ENCODE data around the gene CUL7.

Gene CUL7

DNA sequence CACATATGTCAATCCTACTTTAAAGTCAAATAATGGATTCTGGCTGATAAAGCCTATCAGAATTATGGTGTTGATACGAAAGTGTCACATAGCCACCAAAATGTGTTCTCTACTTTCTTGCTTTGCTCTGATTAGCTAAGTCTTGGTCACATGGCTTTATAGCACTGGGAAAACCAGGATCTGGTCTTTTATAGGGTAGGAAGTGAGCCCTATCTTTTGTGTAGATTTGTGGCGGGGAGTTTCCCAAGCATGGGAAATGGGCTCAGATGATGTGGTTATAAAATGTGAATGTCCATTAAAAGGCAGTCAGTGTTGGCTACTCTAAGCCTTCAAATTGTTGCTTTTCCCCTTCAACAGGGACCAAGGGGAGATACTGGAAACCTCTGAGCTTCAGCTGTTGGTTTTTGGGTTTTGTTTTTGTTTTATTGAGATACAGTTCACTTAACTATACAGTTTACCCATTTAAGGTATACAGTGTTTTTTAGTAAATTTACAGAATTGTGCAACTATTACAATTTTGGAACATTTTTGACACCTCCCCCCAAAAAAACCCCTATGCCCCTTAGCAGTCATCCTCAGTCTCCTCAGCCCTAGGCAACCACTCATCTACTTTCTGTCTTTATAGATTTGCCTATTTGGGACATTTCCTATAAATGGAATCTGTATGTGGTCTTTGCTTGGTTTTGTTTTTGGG is 20.0 kb downstream of the CUL7 start:
- Histone ChIP-seq H3K4me1 (ENCODE audit: control insufficient read depth, insufficient read depth, low read length) (no peaks in the 10 kb centered on the region), H3K9me3 (ENCODE audit: control insufficient read depth, insufficient read depth, low read length) (no peaks in the 10 kb centered on the region), H3K27me3 (ENCODE audit: control insufficient read depth, insufficient read depth, low read length) (no peaks in the 10 kb centered on the region), H3K4me3 (ENCODE audit: low read length) (no peak overlapping the region), H3K27ac (ENCODE audit: low read length) (no peak overlapping the region), H3K36me3 (ENCODE audit: control insufficient read depth, insufficient read depth, low read length) (peaks cover 22% of the 10 kb centered on the region)
- DNase-seq (ENCODE audit: low read depth, low spot score), result no peak
- no CpG with 5 or more reads among the region's 2 CpGs for WGBS (ENCODE audit: insufficient coverage, insufficient read length)

DNA sequence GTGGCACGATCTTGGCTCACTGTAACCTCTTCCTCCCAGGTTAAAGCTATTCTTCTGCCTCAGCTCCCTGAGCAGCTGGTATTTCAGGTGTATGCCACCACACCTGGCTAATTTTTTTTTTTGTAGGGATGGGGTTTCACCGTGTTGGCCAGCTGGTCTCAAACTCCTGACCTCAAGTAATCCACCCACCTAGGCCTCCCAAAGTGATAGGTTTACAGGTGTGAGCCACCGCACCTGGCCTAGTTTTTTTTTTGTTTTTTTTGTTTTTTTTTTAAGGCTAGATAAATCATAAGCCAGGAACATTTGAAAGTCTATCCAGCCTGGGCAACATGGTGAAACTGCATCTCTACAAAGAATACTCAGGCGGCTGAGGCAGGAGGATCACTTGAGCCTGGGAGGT is 21.3 kb downstream of the CUL7 start:
- Histone ChIP-seq H3K36me3 (ENCODE audit: control insufficient read depth, insufficient read depth, low read length) (peaks cover 20% of the 10 kb centered on the region), H3K27me3 (ENCODE audit: control insufficient read depth, insufficient read depth, low read length) (no peaks in the 10 kb centered on the region), H3K4me3 (ENCODE audit: low read length) (no peak overlapping the region), H3K9me3 (ENCODE audit: control insufficient read depth, insufficient read depth, low read length) (no peaks in the 10 kb centered on the region), H3K27ac (ENCODE audit: low read length) (no peak overlapping the region), H3K4me1 (ENCODE audit: control insufficient read depth, insufficient read depth, low read length) (no peaks in the 10 kb centered on the region)
- no peak for DNase-seq (ENCODE audit: low read depth, low spot score)
- WGBS (ENCODE audit: insufficient coverage, insufficient read length), result no CpG with 5 or more reads among the region's 4 CpGs

DNA sequence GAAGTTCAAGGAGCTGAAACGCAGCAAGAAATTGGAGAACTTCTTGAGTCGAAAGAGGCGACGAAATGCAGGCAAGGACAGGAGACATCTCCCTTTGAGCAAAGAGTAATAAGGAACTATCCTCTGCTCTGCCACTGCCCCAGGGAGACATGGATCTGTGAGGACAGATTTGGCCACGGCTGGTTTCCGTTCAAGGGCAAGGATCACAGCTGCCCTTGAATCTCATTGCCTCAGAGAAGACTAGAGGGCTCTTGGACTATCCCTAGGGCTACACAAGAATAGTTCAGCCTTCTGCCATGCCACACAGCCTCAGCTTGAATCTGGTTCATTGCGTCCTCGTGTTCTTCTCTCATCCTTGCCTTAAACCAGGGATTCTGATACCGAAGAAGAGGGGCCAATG is 24.5 kb downstream of the CUL7 start:
- peaks cover 37% of the 10 kb centered on the region for H3K36me3 ChIP-seq (ENCODE audit: control insufficient read depth, insufficient read depth, low read length)

DNA sequence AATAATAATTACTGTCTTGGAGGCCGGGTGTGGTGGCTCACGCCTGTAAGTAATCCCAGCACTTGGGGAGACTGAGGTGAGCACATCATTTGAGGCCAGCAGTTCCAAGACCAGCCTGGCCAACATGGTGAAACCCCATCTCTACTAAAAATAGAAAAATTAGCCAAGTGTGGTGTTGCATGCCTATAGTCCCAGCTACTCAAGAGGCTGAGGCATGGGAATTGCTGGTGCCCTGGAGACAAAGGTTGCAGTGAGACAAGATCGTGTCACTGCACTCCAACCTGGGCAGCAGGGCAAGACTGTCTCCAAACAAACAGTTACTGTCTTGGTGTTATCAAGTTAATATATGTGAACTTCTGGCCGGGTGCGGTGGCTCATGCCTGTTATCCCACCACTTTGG is 27.3 kb downstream of the CUL7 start:
- no peak for DNase-seq (ENCODE audit: low read depth, low spot score)
- H3K4me3 ChIP-seq (ENCODE audit: low read length), result no peak overlapping the region
- H3K36me3 ChIP-seq (ENCODE audit: control insufficient read depth, insufficient read depth, low read length), result peaks cover 35% of the 10 kb centered on the region
- no peaks in the 10 kb centered on the region for H3K27me3 ChIP-seq (ENCODE audit: control insufficient read depth, insufficient read depth, low read length)
- no peaks in the 10 kb centered on the region for H3K4me1 ChIP-seq (ENCODE audit: control insufficient read depth, insufficient read depth, low read length)
- H3K9me3 ChIP-seq (ENCODE audit: control insufficient read depth, insufficient read depth, low read length), result no peaks in the 10 kb centered on the region
- no peak overlapping the region for H3K27ac ChIP-seq (ENCODE audit: low read length)
- WGBS (ENCODE audit: insufficient coverage, insufficient read length), result no CpG with 5 or more reads among the region's 5 CpGs

More for the DNA sequence above, 24.5 kb downstream of the CUL7 start:
- no peak overlapping the region for H3K4me3 ChIP-seq (ENCODE audit: low read length)
- H3K4me1 ChIP-seq (ENCODE audit: control insufficient read depth, insufficient read depth, low read length), result no peaks in the 10 kb centered on the region
- no peaks in the 10 kb centered on the region for H3K9me3 ChIP-seq (ENCODE audit: control insufficient read depth, insufficient read depth, low read length)
- no peaks in the 10 kb centered on the region for H3K27me3 ChIP-seq (ENCODE audit: control insufficient read depth, insufficient read depth, low read length)
- no CpG with 5 or more reads among the region's 9 CpGs for WGBS (ENCODE audit: insufficient coverage, insufficient read length)
- no peak overlapping the region for H3K27ac ChIP-seq (ENCODE audit: low read length)
- DNase-seq (ENCODE audit: low read depth, low spot score), result no peak

DNA sequence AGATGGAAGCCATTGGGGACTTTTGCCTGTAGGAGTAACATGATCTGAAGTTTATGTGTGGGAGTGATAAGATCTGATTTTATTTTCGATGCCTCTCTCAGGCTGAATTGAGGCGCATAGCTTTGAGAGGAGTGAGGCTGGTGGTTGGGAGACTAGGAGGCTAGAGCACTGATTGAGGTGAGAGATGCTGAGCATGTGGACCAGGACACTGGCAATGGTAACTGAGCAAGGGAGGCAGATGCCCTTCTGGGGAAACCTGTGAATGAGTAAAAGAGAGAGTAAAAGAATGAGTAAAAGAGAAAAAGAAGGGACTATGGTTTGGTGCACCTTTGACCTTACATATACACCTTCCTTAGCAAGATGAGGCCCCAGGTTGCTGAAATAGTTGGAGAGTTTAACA is 29.2 kb downstream of the CUL7 start:
- Histone ChIP-seq H3K9me3 (ENCODE audit: control insufficient read depth, insufficient read depth, low read length) (no peaks in the 10 kb centered on the region), H3K36me3 (ENCODE audit: control insufficient read depth, insufficient read depth, low read length) (peaks cover 28% of the 10 kb centered on the region), H3K4me3 (ENCODE audit: low read length) (no peak overlapping the region), H3K27ac (ENCODE audit: low read length) (no peak overlapping the region), H3K4me1 (ENCODE audit: control insufficient read depth, insufficient read depth, low read length) (no peaks in the 10 kb centered on the region), H3K27me3 (ENCODE audit: control insufficient read depth, insufficient read depth, low read length) (no peaks in the 10 kb centered on the region)
- no CpG with 5 or more reads among the region's 2 CpGs for WGBS (ENCODE audit: insufficient coverage, insufficient read length)
- no peak for DNase-seq (ENCODE audit: low read depth, low spot score)

DNA sequence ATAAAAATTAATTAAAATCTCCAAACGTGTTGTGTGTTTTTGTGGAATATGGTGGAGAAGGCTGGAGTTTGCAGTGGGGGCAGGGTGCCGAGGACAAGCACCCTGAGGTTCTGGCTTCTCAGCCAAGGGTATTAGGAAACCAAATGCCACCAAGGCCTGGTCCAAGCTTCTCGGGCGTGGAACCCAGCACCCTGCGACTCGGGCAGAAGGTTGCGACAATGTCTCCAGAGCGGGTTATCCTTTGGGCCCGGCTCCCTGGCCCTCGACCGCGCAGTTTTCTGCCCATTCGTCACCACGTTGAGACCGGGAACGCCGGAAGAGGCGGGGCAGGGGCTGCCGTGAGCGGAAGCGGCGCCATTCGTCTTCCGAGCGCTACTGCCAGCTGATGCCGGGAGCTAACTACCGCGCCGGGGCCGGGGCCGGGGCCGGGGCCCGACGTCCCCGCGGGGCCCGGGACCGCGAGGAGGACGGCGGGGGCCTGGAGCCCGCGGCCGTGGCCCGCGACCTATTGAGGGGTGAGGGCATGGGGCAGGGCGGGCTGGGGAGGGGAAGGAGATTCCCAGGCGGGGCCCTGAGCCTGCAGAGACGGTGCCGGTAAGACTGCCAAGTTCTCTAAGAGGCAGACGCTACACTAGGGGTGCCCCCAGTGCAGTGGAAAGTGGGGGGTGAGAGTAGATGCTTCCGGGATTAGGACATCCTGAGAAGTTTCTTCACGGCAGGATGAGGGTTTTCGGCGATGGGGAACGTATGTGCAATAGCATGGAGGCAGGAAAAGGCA is 32.2 kb downstream of the CUL7 start, which contains the start of gene RRP36:
RRP36 (plus strand) TSS at position 354 of the 778 bp plus-strand sequence; CDS start at position 386, 32 bp downstream.
- no peak for DNase-seq (ENCODE audit: low read depth, low spot score)
- no CpG with 5 or more reads among the region's 56 CpGs for WGBS (ENCODE audit: insufficient coverage, insufficient read length)
- H3K27ac ChIP-seq (ENCODE audit: low read length), result no peak within 1 kb of the TSS
- no peaks in the 10 kb centered on the region for H3K9me3 ChIP-seq (ENCODE audit: control insufficient read depth, insufficient read depth, low read length)
- H3K4me3 ChIP-seq (ENCODE audit: low read length), result peak within 1 kb of the TSS; percentile 75
- H3K36me3 ChIP-seq (ENCODE audit: control insufficient read depth, insufficient read depth, low read length), result peaks cover 21% of the 10 kb centered on the region; the same call in 1 of the 2 replicates
- H3K27me3 ChIP-seq (ENCODE audit: control insufficient read depth, insufficient read depth, low read length), result no peaks in the 10 kb centered on the region
- H3K4me1 ChIP-seq (ENCODE audit: control insufficient read depth, insufficient read depth, low read length), result no peaks in the 10 kb centered on the region

DNA sequence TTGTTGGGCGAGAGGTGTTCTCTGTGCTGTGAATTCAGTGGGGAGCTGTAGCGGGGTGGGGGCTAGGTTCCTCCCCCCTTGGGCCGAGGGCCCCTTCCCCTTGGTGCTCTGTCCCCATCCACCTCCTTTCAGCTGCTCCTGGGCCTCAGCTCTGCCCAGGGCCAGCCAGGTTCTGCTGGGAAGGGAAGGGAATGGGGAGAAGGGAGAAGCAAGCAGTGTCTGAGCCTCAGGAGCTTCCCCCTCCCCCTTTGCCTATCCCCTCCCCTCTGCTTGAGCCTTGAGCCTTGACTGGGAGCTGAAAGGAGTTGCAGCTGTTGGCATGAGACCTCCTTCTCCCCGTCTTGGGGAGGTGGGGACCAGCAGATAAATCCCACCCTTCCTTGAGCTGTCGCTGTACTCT is 32.8 kb downstream of the CUL7 start:
- Histone ChIP-seq H3K4me3 (ENCODE audit: low read length) (no peak overlapping the region; the same call in 1 of the 2 replicates), H3K9me3 (ENCODE audit: control insufficient read depth, insufficient read depth, low read length) (no peaks in the 10 kb centered on the region), H3K4me1 (ENCODE audit: control insufficient read depth, insufficient read depth, low read length) (no peaks in the 10 kb centered on the region), H3K36me3 (ENCODE audit: control insufficient read depth, insufficient read depth, low read length) (peaks cover 19% of the 10 kb centered on the region; the same call in 1 of the 2 replicates), H3K27ac (ENCODE audit: low read length) (no peak overlapping the region), H3K27me3 (ENCODE audit: control insufficient read depth, insufficient read depth, low read length) (no peaks in the 10 kb centered on the region)
- no peak for DNase-seq (ENCODE audit: low read depth, low spot score)
- WGBS (ENCODE audit: insufficient coverage, insufficient read length), result no CpG with 5 or more reads among the region's 5 CpGs

DNA sequence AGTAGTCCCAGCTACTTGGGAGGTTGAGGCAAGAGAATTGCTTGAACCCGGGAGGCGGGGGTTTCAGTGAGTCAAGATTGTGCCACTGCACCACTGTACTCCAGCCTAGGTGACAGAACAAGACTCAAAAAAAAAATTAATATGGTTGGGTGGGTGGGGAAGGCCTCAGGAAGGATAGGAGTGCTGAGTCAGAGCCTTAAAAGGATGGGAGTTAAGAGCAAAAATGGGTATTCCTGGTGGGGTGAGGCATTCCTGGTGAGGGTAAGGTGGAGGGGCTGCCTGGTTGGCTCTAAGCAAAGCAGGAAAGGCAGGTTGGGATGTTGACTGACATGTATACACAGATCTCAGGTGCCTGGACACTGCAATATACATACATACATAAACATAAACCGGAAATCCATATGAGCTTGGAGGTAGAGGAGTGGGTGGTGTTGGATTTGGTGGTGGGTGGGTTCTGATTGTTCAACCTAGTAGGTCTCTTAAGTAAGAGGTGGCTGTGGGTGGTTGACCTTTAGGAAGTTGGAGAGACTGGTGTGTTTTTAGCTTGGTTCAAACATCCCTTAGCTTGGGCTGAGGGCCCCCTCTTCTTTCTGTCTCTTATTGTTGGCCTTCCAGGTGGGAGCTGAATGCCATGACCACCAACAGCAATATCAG is 33.5 kb downstream of the CUL7 start:
- no peaks in the 10 kb centered on the region for H3K4me1 ChIP-seq (ENCODE audit: control insufficient read depth, insufficient read depth, low read length)
- H3K9me3 ChIP-seq (ENCODE audit: control insufficient read depth, insufficient read depth, low read length), result no peaks in the 10 kb centered on the region
- no peak overlapping the region for H3K27ac ChIP-seq (ENCODE audit: low read length)
- H3K27me3 ChIP-seq (ENCODE audit: control insufficient read depth, insufficient read depth, low read length), result no peaks in the 10 kb centered on the region
- peaks cover 17% of the 10 kb centered on the region; the same call in 1 of the 2 replicates for H3K36me3 ChIP-seq (ENCODE audit: control insufficient read depth, insufficient read depth, low read length)
- H3K4me3 ChIP-seq (ENCODE audit: low read length), result no peak overlapping the region
- DNase-seq (ENCODE audit: low read depth, low spot score), result no peak
- no CpG with 5 or more reads among the region's 3 CpGs for WGBS (ENCODE audit: insufficient coverage, insufficient read length)

DNA sequence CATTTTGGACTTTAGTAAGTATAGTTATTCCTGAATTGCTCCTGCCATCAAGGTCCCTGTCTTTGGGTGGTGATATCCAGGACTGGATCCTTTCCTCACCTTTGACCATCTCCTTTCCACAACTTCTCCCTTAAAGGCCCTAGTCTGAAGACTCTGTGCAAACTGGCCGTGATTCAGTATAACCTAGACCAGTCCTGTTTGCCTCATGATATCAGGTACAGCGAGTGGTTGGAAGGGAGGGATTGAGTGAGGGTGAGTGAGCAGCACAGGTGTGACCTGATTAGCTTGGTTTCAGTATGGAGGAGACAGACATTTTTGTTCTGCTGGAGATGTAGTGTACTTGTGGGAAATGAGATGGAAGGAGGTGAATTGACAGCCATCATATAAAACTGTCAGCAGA is 34.5 kb downstream of the CUL7 start:
- H3K36me3 ChIP-seq (ENCODE audit: control insufficient read depth, insufficient read depth, low read length), result peaks cover 8% of the 10 kb centered on the region; the same call in 1 of the 2 replicates
- no peaks in the 10 kb centered on the region for H3K27me3 ChIP-seq (ENCODE audit: control insufficient read depth, insufficient read depth, low read length)
- DNase-seq (ENCODE audit: low read depth, low spot score), result no peak
- H3K27ac ChIP-seq (ENCODE audit: low read length), result no peak overlapping the region
- no peaks in the 10 kb centered on the region for H3K9me3 ChIP-seq (ENCODE audit: control insufficient read depth, insufficient read depth, low read length)
- no peaks in the 10 kb centered on the region for H3K4me1 ChIP-seq (ENCODE audit: control insufficient read depth, insufficient read depth, low read length)
- no CpG with 5 or more reads among the region's 2 CpGs for WGBS (ENCODE audit: insufficient coverage, insufficient read length)
- no peak overlapping the region for H3K4me3 ChIP-seq (ENCODE audit: low read length)

DNA sequence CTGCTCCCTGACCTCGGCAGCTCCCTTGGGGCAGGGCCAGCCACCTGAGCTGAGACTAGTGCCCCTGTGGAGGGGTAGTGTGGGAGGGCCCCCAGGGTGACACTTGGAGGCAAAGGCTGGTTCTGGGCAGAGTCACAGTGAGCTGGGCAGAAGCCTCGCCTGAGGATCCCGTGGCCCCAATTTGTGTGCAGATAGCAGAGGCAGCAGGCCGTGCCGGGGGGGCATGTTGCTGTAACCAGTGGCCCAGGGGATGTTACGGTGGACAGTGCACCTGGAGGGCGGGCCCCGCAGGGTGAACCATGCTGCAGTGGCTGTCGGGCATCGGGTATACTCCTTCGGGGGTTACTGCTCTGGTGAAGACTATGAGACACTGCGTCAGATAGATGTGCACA is 36.7 kb downstream of the CUL7 start:
- Histone ChIP-seq H3K9me3 (ENCODE audit: control insufficient read depth, insufficient read depth, low read length) (no peaks in the 10 kb centered on the region), H3K4me3 (ENCODE audit: low read length) (no peak overlapping the region), H3K36me3 (ENCODE audit: control insufficient read depth, insufficient read depth, low read length) (peaks cover 12% of the 10 kb centered on the region), H3K27ac (ENCODE audit: low read length) (no peak overlapping the region), H3K4me1 (ENCODE audit: control insufficient read depth, insufficient read depth, low read length) (no peaks in the 10 kb centered on the region), H3K27me3 (ENCODE audit: control insufficient read depth, insufficient read depth, low read length) (no peaks in the 10 kb centered on the region)
- no peak for DNase-seq (ENCODE audit: low read depth, low spot score)
- no CpG with 5 or more reads among the region's 12 CpGs for WGBS (ENCODE audit: insufficient coverage, insufficient read length)
